Thymus (tissue), 11 donors: ENCODE data around the gene EMB. TPM values are rescaled to one million over a fixed set of nuclear protein-coding genes. Genes with fewer than 3 reads are reported as not detected.
"Not testable (repeated sequence)": the region's sequence is repeated elsewhere in the genome, so short reads cannot be mapped to it uniquely, and the experiment has no call there.

Source experiments
- DNase-seq, 9 donors: peaks; one replicate each; pipeline ENCODE4 v3.0.0-alpha.2; 2013; ENCODE audit warnings: low spot score in 9 of 9, low read depth in 6 of 9, missing footprints in 1 of 9
- H3K27ac ChIP-seq, 2 donors: one replicate each; pipeline ENCODE4 v1.5.1; 2013; ENCODE audit warnings: control low read depth in 1 of 2, low read depth in 1 of 2, low read length in 1 of 2, mild to moderate bottlenecking in 1 of 2, moderate library complexity in 1 of 2
- H3K27me3 ChIP-seq, 2 donors: one replicate each; pipeline ENCODE4 v1.5.1; 2013; ENCODE audit warnings: low read length in 1 of 2; ENCODE audit not compliant: control insufficient read depth in 2 of 2, insufficient read depth in 1 of 2
- H3K36me3 ChIP-seq, 2 donors: one replicate each; pipeline ENCODE4 v1.5.1; 2013; ENCODE audit warnings: low read length in 1 of 2, mild to moderate bottlenecking in 1 of 2, moderate library complexity in 1 of 2; ENCODE audit not compliant: control insufficient read depth in 2 of 2, insufficient read depth in 2 of 2
- H3K4me1 ChIP-seq, 2 donors: one replicate each; pipeline ENCODE4 v1.5.1; 2013; ENCODE audit warnings: low read length in 2 of 2; ENCODE audit not compliant: control insufficient read depth in 2 of 2, insufficient read depth in 2 of 2
- H3K4me3 ChIP-seq, 2 donors: one replicate each; pipeline ENCODE4 v1.5.1; 2013; ENCODE audit warnings: low read length in 2 of 2, control low read depth in 1 of 2, mild to moderate bottlenecking in 1 of 2
- H3K9me3 ChIP-seq, 2 donors: one replicate each; pipeline ENCODE4 v1.5.1; 2013; ENCODE audit warnings: low read length in 1 of 2, mild to moderate bottlenecking in 1 of 2; ENCODE audit not compliant: control insufficient read depth in 2 of 2, insufficient read depth in 1 of 2
- WGBS: extraction: QIAGEN DNeasy Blood & Tissue Kit; methylation state at CpG from one replicate; pipeline ENCODE4 v1.1.7; 2013; 5-methylcytosine and 5-hydroxymethylcytosine counted together
- polyA plus RNA-seq: library from polyadenylated mRNA; stranded (reverse); fragments of 200-250 nt; gene quantifications from one replicate; pipeline ENCODE4 v1.2.3, GENCODE V29; 2013
- total RNA-seq: library from RNA; stranded (reverse); fragments of 120-200 nt; gene quantifications from one replicate; pipeline ENCODE4 v1.2.4, GENCODE V29; 2013
- donor health status: healthy.

Gene EMB
- total and polyA plus RNA-seq, 2 donors = 45.0 to 95.2 TPM

DNA sequence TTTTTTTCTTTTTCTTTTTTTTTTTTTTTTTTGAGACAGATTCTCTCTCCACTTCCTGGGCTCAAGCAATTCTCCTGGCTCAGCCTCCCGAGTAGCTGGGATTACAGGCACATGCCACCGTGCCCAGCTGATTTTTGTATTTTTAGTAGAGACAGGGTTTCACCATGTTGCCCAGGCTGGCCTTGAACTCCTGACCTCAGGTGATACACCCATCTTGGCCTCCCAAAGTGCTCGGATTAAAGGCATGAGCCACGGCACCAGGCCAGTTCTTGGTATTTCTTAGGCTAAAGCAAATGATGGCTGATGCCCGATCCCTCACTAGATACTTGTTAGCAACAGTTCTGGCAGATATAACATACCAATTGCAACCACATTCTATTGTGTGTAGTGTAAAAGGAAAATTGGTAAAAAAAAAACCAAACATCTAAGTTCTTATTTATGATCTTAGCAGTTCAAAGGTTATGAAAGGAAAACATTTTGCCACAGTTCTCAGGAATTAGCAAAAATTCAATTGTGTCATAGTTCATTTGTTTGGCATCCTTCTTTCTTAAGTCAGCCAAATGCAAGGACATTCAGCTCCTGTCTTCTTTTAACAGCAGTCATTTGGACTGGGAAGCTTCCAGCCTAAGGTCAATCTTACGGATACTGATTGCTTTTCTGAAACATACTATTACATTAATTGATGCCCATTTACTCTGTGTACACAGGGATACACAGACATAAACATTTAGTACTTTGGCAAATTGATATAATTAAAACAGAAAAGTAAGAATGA is 76.4 kb downstream of the EMB start:
- H3K9me3 ChIP-seq = peaks cover 0 to 10% of the 10 kb centered on the region in 2 donors
- H3K4me1 ChIP-seq, H3K4me3 ChIP-seq, H3K36me3 ChIP-seq, H3K27me3 ChIP-seq, H3K27ac ChIP-seq, DNase-seq: not testable (repeated sequence)
- WGBS = 73% methylated on average over 6 of the region's 6 CpGs

DNA sequence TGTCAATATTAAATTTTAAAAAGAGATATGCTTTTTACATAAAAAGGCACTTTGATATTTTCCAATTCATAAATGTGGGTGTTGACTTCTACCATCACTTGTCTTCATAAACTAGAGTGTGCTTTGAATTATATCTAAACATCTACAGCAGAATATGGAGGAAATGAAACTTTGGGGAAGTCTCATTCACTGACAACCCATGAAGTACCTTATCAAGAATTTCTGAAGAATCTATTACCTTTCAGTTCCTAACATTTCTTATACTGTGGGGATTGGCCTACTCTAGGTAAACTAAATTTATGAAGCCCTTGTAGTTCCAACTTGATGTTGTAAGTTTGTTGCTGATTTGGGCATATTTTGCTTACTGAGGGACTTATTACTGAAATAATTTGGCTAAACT is 81.9 kb downstream of the EMB start:
- no peaks in the 10 kb centered on the region for H3K36me3 ChIP-seq
- H3K4me1 ChIP-seq = no peaks in the 10 kb centered on the region
- no peak overlapping the region for H3K4me3 ChIP-seq
- no peak overlapping the region for H3K27ac ChIP-seq
- H3K9me3 ChIP-seq = no peaks in the 10 kb centered on the region
- DNase-seq = no peak
- no peaks in the 10 kb centered on the region for H3K27me3 ChIP-seq

DNA sequence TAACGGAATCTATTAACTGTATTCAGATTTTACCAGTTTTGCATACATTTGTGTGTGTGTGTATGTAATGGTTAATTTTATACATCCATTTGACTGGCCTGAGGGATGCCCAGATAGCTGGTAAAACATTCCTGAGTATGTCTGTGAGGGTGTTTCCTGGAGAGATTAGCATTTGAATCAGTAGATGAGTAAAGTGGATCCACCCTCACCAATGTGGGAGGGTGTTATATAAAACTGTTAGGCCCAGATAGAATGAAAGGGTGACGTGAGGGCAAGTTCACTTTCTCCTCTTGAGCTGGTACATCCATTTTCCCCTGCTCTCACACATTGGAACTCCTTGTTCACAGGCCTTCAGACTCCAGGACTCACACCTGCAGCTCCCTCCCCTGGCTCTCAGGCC is 88.7 kb downstream of the EMB start:
- H3K4me3 ChIP-seq = no peak overlapping the region
- WGBS = 95% methylated on average over 2 of the region's 2 CpGs
- no peak overlapping the region for H3K27ac ChIP-seq
- H3K27me3 ChIP-seq = no peaks in the 10 kb centered on the region
- no peaks in the 10 kb centered on the region for H3K36me3 ChIP-seq
- DNase-seq = no peak
- H3K9me3 ChIP-seq = no peaks in the 10 kb centered on the region
- no peaks in the 10 kb centered on the region for H3K4me1 ChIP-seq

Other genes starting within 250 kb of the EMB start
- 18.7 TPM for gene PARP8, start 225.3 kb upstream of the EMB start, total RNA-seq
- gene PARP8, start 225.3 kb upstream of the EMB start, polyA plus RNA-seq = 29.0 TPM